Activated T-cell treated with anti-CD3 and anti-CD28 coated beads for 1 hour (primary cell): ENCODE data around the gene SLC9A9.

Source experiments
- DNase-seq: peaks from one replicate; pipeline ENCODE4 v3.0.0-alpha.2; 2020; ENCODE audit warnings: low read depth

The SLC9A9 gene

DNA sequence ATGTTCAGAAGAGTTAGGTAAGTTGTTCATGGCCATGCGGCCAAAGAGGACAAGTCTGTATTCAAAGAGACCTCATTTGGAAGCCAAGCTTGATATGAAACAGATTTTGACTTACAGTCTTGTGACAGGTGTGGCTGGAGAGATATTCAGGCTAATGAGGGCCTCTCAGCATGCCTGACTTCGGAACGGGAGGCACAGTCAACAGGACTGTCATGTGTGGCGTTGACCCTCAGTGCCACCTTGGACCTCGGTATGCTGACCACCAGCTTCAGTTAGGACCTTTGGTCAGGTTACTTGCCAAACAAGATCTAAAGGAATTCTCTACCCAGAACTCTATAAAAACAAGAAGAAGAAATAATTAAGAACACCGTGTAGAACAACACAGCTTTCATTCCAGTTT is 604.6 kb downstream of the SLC9A9 start:
- no peak for DNase-seq

DNA sequence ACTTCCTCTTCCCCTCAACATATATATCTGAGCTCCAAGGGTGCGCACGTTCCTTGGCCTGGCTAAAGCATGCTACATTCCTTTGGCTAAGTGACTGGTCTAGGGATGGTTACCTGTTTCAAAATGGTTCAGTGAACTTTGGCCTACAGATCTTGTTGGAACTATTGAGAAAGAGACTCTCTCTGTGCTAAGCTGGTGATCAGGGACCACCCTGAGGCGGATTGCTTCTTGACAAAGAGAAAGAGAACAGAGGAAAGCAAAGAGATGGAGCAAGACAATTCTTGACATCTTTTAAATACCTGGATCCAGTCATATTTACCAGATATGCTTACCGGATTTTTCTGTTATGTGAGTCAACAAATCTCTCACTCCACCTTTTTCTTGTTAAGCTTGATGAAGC is 605.6 kb downstream of the SLC9A9 start:
- no peak for DNase-seq

DNA sequence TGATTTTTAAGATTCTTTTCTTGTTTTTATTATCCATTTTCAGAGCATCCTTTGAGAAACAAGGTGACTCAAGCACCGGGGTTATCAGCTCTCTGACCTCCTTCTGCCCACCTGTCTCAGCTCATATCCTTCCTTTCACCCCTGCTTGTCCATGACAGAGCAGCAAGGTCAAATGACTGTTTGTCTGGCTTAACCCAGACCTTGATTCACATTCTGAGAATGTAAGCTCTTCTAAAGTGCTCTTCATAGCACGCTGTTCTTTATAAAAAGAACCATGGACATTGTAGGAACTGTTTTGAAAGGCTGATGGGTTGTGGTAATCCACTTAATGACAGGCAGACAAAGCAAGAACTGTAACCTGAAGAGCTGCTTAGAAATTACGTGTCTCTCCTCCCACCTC is 606.2 kb downstream of the SLC9A9 start:
- DNase-seq, result no peak

DNA sequence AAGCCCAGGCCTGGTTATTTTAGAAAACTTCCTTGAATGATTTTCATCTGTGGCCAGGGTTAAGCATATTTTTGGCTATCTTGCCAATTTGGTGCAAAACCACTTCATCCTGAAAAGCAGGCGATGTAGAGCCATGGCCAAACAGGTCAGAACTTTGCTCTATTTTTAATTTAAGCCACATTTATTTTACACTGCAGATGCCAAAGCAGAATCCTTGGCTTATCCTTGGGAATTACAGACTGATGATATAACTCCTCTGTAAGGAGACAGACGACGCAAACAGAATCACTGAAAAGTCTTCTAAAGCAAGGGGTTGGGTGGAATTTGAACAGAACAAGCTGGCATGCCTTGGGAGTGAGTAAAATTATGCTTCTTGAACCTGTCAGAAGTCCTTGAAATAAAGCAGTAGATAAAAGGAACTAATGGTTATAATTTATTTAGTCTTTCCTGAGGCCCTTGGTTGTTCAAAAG is 606.8 kb downstream of the SLC9A9 start:
- no peak for DNase-seq

- DNase-seq, result no peak
Measured at GRCh38 chr3:143240886-143241285, 607.4 kb downstream of the SLC9A9 start.

- DNase-seq, result no peak
Measured at GRCh38 chr3:143239031-143239430, 609.2 kb downstream of the SLC9A9 start.

DNA sequence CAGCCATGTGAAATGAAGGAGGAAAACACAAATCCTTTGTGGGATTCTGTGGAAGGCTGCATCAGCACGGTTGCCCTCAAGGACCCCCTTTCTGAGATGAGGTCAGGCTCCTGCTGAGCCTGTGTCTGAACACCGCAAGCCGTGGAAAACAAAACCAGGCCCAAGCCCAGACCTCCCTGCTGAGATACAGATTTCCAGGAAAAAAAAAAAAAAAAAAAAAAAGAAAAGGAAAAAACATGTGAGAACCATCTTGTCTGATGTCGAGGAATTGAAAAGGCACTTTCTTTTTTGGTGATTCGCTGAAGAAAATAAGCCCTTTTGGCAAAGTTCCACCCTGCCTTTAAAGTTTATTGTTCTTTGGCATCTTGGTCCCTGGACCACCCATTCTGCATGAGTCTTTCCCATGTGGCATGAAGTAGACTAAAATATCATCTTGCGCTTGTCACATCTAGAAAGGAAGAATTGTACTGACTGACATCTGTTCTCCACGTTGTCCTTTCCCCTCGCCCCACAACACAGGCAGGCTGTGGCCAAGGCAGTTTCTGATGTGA is 611.1 kb downstream of the SLC9A9 start:
- no peak for DNase-seq

- no peak for DNase-seq
Measured at GRCh38 chr3:143236226-143236964, 611.9 kb downstream of the SLC9A9 start.

DNA sequence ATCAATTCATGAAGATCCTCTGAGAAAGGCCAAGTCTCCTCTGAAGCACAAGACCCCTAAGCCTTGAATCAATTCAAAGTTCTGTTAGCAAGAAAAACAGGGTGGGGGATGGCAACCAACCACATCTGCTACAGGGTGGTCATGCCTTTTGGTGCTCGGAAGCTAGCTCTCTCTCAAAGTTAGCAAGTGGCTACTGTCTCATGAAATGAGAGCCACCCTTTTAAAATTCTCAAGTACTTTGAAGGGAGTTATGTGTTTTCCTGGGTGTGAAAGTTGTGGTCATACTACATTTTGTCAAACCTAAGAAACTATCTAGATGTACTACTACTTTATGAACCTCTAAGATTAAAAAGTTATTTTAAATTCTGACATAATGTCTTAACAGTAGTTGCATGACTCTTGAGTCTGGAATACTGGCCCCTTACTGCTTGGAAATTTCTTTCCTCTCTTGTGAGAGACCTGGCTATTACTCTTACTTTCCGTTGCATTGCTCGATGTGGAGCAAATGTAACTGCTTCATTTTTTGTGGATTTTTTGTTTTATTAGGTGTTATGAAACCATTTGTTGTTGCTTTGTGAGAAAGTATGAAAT is 612.6 kb downstream of the SLC9A9 start:
- DNase-seq, result no peak

DNA sequence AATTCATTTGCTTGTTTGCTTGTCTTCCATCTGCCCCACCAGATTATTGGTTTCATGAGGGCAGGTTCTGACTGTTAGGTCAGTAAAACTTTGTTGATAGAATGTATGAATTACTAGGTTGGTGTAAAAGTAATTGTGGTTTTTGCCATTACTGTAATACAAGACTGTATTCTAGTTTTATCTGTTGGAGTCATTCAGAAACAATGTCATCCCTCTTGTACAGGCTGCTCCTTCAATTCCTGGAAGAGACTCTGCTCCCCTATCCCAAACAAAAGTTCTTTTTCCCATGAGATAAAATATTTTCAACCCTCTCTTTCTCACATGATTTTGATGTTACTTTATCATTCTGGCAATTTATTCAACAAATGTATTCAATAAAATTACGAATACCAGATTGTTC is 613.7 kb downstream of the SLC9A9 start:
- no peak for DNase-seq

- no peak for DNase-seq
Measured at GRCh38 chr3:143232981-143233380, 615.3 kb downstream of the SLC9A9 start.

- no peak for DNase-seq
Measured at GRCh38 chr3:143228405-143228804, 619.9 kb downstream of the SLC9A9 start.

- DNase-seq, result no peak
Measured at GRCh38 chr3:143226678-143227291, 621.5 kb downstream of the SLC9A9 start.

GRCh38 chr3:143224716-143225115 is 623.6 kb downstream of the SLC9A9 start:
- no peak for DNase-seq

- DNase-seq, result no peak
Measured at GRCh38 chr3:143222981-143223380, 625.3 kb downstream of the SLC9A9 start.

- no peak for DNase-seq
Measured at GRCh38 chr3:143222505-143222904, 625.8 kb downstream of the SLC9A9 start.

DNA sequence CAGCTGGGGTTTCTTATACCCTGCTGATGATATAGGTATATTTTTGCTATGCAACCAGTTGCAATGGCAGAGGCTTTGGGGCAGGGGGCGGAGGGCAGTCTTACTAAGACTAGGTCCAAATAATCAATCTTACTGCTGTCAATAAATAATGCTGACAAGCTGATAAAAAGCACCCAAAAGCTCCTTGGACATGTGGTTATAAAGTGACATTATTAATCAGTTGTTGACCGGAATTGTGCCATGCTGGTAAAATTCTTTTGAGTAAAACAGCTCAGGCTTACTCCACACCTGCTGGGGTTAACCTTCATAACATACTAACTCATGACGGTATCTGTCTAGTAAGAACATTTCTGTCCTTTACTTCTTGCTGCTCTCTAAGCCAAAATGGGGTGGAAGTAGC is 626.8 kb downstream of the SLC9A9 start:
- DNase-seq, result no peak

DNA sequence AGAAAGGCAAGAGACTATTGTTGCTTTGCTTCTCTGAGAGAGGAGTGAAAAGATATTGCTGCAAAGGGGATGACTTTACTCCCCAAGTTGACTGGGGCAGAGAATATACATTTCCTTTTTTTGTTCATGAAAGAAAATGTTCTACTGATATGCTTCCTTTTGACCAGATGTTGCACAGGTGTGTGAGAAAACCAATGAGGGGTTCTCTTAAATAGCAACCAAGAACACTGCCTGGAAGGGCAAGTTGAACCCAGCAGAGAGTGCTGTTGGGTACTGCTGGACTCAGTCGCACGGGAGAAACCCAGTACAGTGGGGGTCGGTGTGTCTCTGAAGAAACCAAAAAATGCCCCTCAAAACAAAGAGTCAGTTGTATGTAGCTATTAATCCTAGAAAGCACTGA is 627.5 kb downstream of the SLC9A9 start:
- no peak for DNase-seq

GRCh38 chr3:143218166-143218835 is 630.0 kb downstream of the SLC9A9 start:
- DNase-seq, result no peak

DNA sequence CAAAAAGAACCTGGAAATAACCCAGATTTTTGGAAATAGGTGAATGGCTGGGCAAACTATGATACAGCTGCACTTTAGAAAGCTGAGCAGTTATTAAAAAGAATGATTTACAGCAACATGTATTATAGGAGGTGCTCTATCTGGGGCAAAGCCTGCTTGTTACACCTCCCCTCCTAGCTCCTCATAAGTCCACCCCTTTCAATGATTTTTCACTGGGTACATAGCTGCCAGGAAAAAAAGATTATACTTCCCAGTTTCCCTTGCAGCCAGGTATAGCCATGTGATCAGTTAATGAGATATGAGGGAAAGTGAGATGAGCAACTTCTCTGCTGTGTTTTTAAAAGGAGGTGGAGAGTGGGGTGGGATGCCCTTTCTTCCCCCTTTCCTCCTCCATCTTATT is 631.0 kb downstream of the SLC9A9 start:
- DNase-seq, result no peak

GRCh38 chr3:143216709-143217182 is 631.5 kb downstream of the SLC9A9 start:
- DNase-seq, result no peak
